Fibroblast of mammary gland (primary cell): ENCODE results near the gene RNASET2.
A peak's percentile ranks its signal among the peaks of the same experiment; 100 is the strongest.

Experiments
- DNase-seq: peaks from one replicate; pipeline ENCODE4 v3.0.0-alpha.2; 2010; ENCODE audit warnings: low read depth
- H3K4me3 ChIP-seq: 2 replicates; pipeline ENCODE4 v1.5.1; 2011; ENCODE audit warnings: low read depth, mild to moderate bottlenecking, low read length, moderate library complexity; ENCODE audit not compliant: control insufficient read depth
- TF ChIP-seq, protein P1 (sequence below): conservative IDR thresholded peaks from 2 replicates; pipeline ENCODE4 v1.5.1; 2011; ENCODE audit warnings: low read depth, low read length, inconsistent platforms; ENCODE audit not compliant: control insufficient read depth, insufficient read depth

The RNASET2 gene

DNA sequence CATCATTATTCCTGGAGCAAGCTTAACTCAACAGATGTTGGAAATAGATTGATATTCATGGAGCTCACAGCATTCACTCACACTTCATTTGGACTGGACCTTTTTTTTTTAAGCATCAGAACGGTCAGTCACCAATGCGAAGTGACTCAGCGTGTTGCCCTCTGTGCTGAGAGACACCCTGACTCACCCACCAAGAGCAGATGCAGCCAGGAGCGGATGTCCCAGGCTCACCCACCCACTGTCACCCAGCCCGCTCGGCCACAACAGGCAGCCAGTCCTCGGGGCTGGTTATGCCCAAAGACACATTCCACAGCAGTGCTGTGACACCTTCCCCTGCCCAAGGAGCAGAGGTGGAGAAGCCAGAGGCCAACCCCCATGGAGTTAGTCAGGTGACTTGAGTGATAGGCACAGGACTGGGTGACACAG lies 15.7 kb downstream of the RNASET2 start:
- H3K4me3 ChIP-seq: no peak overlapping the region
- DNase-seq: peak; percentile 46
- TF ChIP-seq, protein P1, sequence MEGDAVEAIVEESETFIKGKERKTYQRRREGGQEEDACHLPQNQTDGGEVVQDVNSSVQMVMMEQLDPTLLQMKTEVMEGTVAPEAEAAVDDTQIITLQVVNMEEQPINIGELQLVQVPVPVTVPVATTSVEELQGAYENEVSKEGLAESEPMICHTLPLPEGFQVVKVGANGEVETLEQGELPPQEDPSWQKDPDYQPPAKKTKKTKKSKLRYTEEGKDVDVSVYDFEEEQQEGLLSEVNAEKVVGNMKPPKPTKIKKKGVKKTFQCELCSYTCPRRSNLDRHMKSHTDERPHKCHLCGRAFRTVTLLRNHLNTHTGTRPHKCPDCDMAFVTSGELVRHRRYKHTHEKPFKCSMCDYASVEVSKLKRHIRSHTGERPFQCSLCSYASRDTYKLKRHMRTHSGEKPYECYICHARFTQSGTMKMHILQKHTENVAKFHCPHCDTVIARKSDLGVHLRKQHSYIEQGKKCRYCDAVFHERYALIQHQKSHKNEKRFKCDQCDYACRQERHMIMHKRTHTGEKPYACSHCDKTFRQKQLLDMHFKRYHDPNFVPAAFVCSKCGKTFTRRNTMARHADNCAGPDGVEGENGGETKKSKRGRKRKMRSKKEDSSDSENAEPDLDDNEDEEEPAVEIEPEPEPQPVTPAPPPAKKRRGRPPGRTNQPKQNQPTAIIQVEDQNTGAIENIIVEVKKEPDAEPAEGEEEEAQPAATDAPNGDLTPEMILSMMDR: no peak

DNA sequence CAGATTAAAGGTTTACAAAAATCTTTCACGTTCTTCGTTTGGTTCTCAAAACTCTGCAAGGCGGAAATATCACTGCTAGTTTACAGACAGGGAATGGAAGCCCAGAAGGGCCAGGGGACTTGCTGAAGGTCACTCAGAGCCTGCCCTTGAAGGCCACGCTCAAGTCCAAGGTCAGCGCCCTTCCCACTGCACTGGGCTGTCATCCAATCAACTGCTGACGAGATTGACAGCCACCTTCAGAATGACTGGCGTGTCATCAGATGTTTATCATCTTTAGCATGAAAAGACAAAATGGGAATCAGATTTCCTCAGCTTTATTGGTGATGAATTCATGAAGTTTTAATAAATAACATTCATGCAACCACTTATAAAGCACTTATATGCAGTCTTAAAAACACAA lies 16.5 kb downstream of the RNASET2 start:
- no peak overlapping the region for H3K4me3 ChIP-seq
- TF ChIP-seq, protein P1: no peak
- no peak for DNase-seq

DNA sequence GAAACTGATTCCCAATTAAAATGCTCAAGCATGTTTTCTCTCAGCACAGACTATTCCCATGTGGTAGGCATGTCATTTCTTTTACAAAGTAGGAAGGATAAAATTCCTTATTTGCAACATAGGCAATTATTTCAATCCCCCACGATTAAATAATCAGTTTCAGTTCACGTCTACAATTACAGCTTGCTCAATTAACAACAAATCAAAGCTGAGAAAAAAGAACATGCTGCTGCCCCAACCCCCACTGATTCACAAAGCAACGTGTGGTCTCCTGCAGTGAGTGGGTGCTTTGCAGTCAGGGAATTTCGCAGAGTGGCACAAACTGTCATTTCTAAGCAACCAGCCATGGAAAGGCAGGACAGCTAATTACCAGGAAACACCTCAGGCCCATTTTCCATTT lies 17.0 kb downstream of the RNASET2 start:
- no peak for DNase-seq
- no peak overlapping the region for H3K4me3 ChIP-seq
- TF ChIP-seq, protein P1: no peak

DNA sequence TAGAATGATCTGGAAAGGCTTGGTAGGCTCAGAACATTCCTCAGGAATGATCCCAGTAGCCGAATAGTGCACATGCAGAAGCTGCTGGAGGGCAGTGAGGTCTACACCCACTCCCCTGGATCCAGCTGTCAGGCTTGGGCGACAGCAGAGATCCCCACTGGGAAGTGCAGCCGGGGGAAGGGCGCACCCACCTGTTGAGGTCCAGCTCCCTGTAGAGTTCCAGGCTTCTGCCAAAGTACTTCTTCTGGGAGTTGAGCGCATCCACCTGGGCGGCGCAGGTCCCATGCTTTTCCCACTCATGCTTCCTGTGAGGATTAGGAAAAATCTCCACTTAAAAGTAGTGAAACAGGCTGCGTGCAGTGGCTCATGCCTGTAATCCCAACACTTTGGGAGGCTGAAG lies 17.6 kb downstream of the RNASET2 start:
- H3K4me3 ChIP-seq: no peak overlapping the region
- no peak for DNase-seq
- TF ChIP-seq, protein P1: no peak

DNA sequence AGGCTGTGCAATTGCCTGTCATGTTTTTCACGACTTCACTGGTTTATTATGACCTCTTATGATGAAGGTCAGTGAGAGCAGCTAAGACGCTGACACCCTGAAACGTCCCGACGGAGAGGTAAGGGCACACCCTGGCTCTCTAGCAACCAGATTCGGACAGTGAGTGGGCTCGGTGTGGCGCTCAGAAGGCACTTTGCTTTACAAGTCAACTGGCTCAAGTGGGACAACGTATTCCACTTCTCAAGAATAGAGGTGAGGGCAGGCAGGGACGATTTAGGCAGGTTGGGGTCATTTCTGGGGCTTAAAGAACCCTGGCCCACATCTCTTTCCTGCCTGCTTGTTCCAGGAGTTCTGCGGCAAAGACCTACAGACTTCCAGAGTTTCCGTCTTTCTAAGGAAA lies 18.2 kb downstream of the RNASET2 start:
- DNase-seq: no peak
- TF ChIP-seq, protein P1: no peak
- H3K4me3 ChIP-seq: no peak overlapping the region

DNA sequence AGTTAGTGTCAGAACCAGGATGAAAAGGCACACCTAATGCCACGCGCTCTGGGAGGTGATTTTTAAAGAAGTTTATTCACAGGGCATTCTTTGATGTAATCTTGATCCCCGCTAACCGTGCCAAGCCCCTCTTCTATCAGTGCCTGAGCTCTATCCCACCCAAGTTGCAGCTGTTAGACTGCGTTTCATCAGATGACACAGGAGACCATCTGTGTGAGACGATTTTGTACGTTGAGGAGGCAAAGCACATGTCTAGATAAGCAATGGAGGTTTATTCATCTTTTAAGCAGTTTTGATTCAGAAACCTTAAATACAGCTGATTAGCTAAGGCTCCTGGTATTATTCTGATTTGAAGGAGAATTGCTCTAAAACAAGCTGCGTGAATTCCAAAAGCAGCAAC lies 18.6 kb downstream of the RNASET2 start:
- TF ChIP-seq, protein P1: no peak
- DNase-seq: no peak
- H3K4me3 ChIP-seq: no peak overlapping the region
